ENCODE data around the gene AXDND1. TPM values are rescaled to one million over a fixed set of nuclear protein-coding genes. Genes with fewer than 3 reads are reported as not detected.
"Not testable (repeated sequence)": the region's sequence is repeated elsewhere in the genome, so short reads cannot be mapped to it uniquely, and the experiment has no call there.

Gene AXDND1
- total and polyA plus RNA-seq, 8 donors, result 0.55 to 18.4 (median 2.7) TPM; not detected in 2

DNA sequence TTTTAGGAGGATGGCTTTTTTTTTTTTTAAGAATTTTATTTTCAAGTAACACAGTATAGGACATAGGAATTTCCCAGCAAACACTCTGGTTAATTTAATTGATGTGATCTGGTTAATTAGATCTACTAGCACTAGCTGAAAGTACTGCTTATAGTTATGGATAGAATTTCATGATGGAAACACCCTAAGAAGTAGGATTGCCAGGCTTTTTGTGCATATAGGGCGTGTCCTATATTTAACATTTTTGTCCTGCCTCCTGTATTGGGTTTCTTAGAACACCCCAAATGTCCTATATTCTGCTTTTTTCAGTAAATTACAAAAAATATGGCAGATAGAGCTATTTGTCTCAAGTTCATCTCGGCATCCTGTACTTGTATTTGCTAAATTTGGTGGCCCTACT is 13.5 kb upstream of the AXDND1 start:
- Histone ChIP-seq H3K9me3 (no peaks in the 10 kb centered on the region), H3K27me3 (no peaks in the 10 kb centered on the region), H3K36me3 (peaks cover 2 to 71% (median 63%) of the 10 kb centered on the region in 4 donors), H3K27ac (no peak overlapping the region), H3K4me3 (no peak overlapping the region), H3K4me1 (peaks cover 0 to 4% (median 0%) of the 10 kb centered on the region in 4 donors)
- DNase-seq, result no peak
- TF ChIP-seq EP300 (IDR thresholded peaks at IDR 0.05) (no peak), POLR2AphosphoS5 (IDR thresholded peaks at IDR 0.05) (no peak), POLR2A (IDR thresholded peaks at IDR 0.05) (no peak)
- TF ChIP-seq, protein P1, sequence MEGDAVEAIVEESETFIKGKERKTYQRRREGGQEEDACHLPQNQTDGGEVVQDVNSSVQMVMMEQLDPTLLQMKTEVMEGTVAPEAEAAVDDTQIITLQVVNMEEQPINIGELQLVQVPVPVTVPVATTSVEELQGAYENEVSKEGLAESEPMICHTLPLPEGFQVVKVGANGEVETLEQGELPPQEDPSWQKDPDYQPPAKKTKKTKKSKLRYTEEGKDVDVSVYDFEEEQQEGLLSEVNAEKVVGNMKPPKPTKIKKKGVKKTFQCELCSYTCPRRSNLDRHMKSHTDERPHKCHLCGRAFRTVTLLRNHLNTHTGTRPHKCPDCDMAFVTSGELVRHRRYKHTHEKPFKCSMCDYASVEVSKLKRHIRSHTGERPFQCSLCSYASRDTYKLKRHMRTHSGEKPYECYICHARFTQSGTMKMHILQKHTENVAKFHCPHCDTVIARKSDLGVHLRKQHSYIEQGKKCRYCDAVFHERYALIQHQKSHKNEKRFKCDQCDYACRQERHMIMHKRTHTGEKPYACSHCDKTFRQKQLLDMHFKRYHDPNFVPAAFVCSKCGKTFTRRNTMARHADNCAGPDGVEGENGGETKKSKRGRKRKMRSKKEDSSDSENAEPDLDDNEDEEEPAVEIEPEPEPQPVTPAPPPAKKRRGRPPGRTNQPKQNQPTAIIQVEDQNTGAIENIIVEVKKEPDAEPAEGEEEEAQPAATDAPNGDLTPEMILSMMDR (IDR thresholded peaks at IDR 0.05), result no peak
- 94 to 100% (median 97%) methylated on average over 2 of the region's 2 CpGs for WGBS, 5 donors
- intact Hi-C loops (cut with DNase I; ENCODE audit: low total_unique reads), result no loop called here

DNA sequence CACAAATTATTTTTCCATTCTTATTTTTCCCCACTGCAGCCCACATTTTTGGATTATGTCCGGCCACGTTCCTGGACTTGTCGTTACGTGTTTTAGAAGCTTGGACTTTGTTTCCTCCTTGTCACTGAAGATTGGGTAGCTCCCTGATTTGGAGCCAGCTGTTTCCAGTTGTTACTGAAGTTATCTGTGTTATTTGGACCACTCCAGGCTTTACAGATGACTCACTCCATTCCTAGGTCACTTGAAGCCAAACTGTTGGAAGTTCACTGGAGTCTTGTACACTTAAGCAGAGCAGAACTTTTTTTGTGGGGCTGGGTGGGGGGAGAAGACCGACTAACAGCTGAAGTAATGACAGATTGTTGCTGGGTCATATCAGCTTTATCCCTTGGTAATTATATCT is 12.2 kb upstream of the AXDND1 start:
- DNase-seq, result peak in 1 of 2 donors; percentile 51
- intact Hi-C loops (cut with DNase I; ENCODE audit: low total_unique reads), result no loop called here
- Histone ChIP-seq H3K36me3 (peaks cover 2 to 59% (median 52%) of the 10 kb centered on the region in 4 donors), H3K4me1 (peaks cover 0 to 4% (median 0%) of the 10 kb centered on the region in 4 donors), H3K9me3 (no peaks in the 10 kb centered on the region), H3K27ac (peak overlapping the region in 2 of 5 donors; percentile 30 to 31), H3K27me3 (no peaks in the 10 kb centered on the region), H3K4me3 (no peak overlapping the region)
- WGBS, 5 donors, result 54 to 78% (median 70%) methylated on average over 5 of the region's 5 CpGs
- TF ChIP-seq EP300 (IDR thresholded peaks at IDR 0.05), result no peak
- TF ChIP-seq POLR2A (IDR thresholded peaks at IDR 0.05), result no peak
- no peak for TF ChIP-seq POLR2AphosphoS5 (IDR thresholded peaks at IDR 0.05)

DNA sequence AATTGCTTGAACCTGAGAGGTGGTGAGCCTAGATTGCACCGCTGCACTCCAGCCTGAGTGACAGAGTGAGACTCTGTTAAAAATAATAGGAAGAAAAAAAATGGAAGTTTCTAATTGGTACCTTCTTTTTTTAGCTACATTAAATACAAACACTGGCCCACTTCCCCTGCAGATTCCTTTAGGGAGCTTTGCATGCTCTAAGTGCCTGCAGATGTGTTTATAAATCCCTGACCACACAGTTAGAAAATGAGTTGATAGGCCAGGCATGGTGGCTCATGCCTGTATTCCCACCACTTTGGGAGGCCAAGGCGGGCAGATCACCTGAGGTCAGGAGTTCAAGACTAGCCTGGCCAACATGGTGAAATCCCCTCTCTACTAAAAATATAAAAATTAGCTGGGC is 4.1 kb upstream of the AXDND1 start:
- not testable (repeated sequence) for H3K36me3 ChIP-seq, H3K9me3 ChIP-seq, H3K27ac ChIP-seq, H3K27me3 ChIP-seq, DNase-seq, H3K4me3 ChIP-seq
- whole genome bisulfite sequencing, 5 donors, result 67 to 89% (median 76%) methylated on average over 2 of the region's 2 CpGs
- intact Hi-C loops (cut with DNase I; ENCODE audit: low total_unique reads), result loop anchor here (10.0 kb wide), 2 partner anchors 67 to 107 kb away; partner anchors contain the start of gene SOAT1
- peaks cover 5 to 10% (median 8%) of the 10 kb centered on the region in 4 donors for H3K4me1 ChIP-seq

DNA sequence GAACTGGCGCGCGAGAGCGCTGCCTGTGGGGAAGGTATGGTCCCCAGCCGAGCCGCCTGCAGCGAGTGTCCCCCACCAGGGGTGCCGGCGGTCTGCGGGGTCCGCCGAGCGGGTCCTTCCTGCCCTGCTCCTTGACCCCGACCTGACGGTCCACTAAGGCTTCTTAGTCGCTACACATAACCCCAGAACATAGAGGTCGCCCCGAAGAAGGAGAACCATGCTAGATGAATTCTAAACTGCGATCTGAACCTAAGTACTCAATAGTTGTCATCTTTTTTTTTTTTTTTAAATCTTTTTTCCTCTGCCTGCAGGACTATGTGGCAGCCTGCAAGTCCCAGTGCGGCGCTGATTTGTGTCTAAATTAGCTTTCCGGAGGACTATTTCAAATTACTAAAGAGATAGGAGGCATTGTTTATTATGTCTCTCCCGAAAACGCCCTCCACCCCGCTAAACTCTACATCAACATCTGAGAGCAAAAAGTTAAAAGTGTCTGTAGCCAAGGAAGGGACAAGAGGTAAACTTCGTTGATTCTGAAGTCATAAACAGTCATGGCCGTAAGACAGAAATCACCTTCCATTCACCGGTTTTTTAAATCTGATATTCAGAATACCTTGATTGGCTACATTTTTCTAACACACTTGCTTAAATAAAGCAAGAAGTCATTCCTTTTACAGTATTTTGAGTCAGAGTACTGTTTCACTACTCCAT is 476 bp downstream of the AXDND1 start:
- Histone ChIP-seq H3K27ac (peak overlapping the region; percentile 92 to 96 (median 93)), H3K4me3 (peak overlapping the region; percentile 58 to 79 (median 66)), H3K27me3 (no peaks in the 10 kb centered on the region), H3K36me3 (no peaks in the 10 kb centered on the region), H3K9me3 (no peaks in the 10 kb centered on the region), H3K4me1 (peaks cover 5 to 10% (median 8%) of the 10 kb centered on the region in 4 donors)
- TF ChIP-seq POLR2AphosphoS5 (IDR thresholded peaks at IDR 0.05) (no peak), POLR2A (IDR thresholded peaks at IDR 0.05) (no peak), EP300 (IDR thresholded peaks at IDR 0.05) (no peak)
- TF ChIP-seq, protein P1 (IDR thresholded peaks at IDR 0.05), result no peak
- no peak for DNase-seq
- WGBS, 5 donors, result 1 to 4% (median 2%) methylated on average over 24 to 28 of the region's 28 CpGs
- intact Hi-C loops (cut with DNase I; ENCODE audit: low total_unique reads), result loop anchor here (5.0 to 10.0 kb wide), 3 partner anchors 71 to 284 kb away; partner anchors contain the start of genes SOAT1 and TOR3A

DNA sequence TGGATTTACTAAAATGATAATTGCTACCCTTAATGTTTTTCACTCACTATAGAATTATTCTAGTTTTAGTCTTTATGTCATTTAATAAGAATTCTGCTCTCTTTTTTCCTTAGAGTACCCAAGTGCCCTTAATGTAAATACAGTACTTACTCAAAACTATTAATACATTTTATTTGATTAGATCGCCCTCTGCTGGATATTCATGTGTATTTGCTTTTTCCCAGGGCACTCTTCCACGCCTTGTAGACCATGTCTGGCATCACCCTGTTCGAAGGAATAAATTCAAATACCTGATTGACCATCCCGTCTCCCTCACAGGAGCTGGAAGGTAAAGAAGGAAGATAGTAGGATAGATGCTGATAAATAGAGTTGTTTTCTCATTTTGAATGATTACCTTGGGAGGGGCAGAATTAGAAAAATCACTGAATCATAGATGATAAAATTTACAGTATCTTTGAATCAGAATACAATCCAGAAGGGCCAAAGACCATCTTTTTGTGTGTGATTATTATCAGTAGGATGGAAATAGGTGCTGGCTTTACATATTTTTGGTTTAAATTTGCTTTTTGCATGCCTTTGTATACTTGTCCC is 4.1 kb downstream of the AXDND1 start:
- peak in 1 of 2 donors; percentile 84 for DNase-seq
- H3K9me3 ChIP-seq, result no peaks in the 10 kb centered on the region
- WGBS, 5 donors, result 0 to 4% (median 1%) methylated on average over 4 of the region's 4 CpGs

More for the DNA sequence above, 4.1 kb downstream of the AXDND1 start:
- Histone ChIP-seq H3K27me3 (no peaks in the 10 kb centered on the region), H3K4me1 (peaks cover 5 to 9% (median 7%) of the 10 kb centered on the region in 4 donors), H3K27ac (no peak overlapping the region), H3K4me3 (no peak overlapping the region), H3K36me3 (no peaks in the 10 kb centered on the region)
- TF ChIP-seq, protein P1 (IDR thresholded peaks at IDR 0.05), result peak in 5 of 7 experiments; percentile 56 to 87 (median 71)
- TF ChIP-seq POLR2A (IDR thresholded peaks at IDR 0.05), result no peak
- TF ChIP-seq POLR2AphosphoS5 (IDR thresholded peaks at IDR 0.05), result no peak
- no peak for TF ChIP-seq EP300 (IDR thresholded peaks at IDR 0.05)
- intact Hi-C loops (cut with DNase I; ENCODE audit: low total_unique reads), result loop anchor here (5.0 to 10.0 kb wide), 3 partner anchors 75 to 288 kb away; partner anchors contain the start of genes SOAT1 and TOR3A

Measured in stomach (tissue), 9 donors.